Kasumi-1 (cell line): ENCODE measurements around the gene PIGT.

ENCODE experiments used
- DNase-seq, 2 experiments: peaks; one replicate each; lab custom pipeline; 2025; lab: John Stamatoyannopoulos, UW

The PIGT gene

DNA sequence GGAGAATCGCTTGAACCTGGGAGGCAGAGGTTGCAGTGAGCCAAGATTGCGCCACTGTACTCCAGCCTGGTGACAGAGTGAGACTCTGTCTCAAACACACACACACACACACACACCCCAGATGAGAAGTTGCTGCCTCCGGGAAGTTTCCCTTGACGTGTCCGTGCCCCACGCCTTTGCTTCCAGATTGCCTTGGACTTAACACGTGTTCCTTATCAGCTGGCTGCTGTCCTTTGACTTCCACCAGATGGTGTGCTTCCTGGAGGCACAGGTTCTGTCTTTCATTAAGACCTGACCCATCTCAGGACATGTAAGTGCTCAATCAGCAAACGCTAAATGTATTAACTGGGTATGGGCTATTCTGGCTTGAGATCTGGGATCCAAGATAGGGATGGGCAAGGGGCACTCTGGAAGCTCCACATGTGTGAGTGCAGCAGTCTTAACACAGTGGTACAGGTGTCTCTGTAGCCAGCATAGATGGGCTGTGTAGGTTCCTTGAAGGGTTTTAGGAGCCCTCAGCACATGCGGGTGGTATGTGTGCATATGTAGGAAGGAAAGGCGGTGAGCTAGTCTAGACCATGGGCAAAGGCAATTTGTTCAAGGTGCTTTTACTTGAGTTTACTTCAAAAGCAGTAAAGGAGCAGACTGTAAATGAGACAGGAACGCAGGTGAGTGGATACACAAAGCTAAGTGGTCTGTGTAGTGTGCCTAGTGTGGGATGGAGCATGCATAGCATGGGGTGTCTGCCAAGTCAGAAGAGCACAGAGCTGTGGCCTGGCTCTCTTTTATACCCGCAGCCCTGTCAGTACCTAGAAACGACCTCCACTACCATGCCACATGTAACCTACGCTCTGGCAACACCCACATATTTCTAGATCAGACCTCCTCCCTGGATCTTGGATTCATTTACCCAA, 11.6 kb downstream of the PIGT start:
- DNase-seq = no peak

DNA sequence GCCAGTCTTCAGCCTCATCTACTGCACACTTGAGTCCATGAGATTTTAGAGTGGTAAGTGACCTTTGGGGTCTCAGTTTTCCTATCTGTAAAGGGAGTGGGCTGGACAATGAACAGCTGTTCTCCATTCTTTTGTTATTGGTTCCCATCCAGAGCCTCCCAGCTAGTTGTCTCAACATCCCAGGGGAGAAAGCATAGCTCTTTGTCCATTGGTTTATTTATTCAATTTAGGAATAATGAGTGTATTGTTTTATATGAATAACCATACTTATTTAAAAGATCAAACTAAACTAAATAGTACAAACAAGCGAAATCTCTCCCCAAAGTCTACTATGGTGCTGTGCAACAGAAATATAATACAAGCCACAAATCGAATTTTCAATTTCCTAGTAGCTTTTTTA, 13.7 kb downstream of the PIGT start:
- no peak for DNase-seq

DNA sequence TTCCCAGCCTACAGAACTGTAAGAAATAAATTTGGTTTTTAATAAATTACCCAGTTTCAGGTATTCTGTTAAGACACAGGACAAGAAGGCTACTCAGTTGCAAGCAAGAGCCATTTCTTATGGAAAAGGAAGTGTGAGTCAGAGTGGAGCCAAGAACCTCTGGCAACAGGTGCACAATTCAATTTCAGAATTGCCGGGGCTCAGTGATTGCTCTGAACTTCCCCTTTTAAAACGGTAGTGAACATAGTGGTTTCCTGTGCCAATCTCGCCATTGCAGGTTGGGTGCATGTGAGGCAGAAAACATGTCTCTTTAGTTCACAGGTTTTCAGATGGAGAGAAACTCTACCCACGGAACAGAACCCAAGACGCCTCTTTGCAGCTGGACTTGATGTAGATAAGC, 16.4 kb downstream of the PIGT start:
- DNase-seq = peak; percentile 86 to 91

DNA sequence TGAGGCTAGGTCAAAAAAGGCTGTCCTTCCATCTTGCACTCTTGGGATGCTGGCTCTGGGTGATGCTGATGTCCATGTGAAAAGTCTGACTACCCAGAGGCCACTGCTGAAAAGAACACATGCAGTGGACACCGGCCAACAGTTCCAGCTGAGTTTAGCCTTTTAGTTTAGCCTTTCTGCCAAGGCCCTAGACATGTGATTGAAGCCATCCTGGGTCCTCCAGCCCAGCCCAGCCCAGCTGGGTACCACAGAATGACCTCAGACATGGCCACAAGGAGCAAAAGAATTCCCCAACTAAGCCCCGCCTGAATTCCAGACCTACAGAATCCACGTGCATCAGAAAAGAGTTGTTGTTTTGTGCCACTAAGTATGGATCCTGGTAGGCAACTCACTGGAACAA, 17.4 kb downstream of the PIGT start:
- no peak for DNase-seq

DNA sequence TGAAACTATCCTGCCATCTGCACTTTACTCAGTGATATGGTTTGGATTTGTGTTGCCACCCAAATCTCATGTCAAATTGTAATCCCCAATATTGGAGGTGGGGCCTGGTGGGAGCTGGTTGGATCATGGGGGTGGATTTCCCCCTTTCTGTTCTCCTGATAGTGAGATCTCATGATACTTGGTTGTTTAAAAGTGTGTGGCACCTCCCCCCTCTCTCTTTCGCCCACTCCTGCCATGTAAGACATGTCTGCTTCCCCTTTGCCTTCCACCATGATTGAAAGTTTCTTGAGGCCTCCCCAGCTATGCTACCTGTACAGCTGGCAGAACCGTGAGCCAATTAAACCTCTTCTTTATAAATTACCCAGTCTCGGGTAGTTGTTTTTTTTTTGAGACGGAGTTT, 18.0 kb downstream of the PIGT start:
- no peak for DNase-seq

DNA sequence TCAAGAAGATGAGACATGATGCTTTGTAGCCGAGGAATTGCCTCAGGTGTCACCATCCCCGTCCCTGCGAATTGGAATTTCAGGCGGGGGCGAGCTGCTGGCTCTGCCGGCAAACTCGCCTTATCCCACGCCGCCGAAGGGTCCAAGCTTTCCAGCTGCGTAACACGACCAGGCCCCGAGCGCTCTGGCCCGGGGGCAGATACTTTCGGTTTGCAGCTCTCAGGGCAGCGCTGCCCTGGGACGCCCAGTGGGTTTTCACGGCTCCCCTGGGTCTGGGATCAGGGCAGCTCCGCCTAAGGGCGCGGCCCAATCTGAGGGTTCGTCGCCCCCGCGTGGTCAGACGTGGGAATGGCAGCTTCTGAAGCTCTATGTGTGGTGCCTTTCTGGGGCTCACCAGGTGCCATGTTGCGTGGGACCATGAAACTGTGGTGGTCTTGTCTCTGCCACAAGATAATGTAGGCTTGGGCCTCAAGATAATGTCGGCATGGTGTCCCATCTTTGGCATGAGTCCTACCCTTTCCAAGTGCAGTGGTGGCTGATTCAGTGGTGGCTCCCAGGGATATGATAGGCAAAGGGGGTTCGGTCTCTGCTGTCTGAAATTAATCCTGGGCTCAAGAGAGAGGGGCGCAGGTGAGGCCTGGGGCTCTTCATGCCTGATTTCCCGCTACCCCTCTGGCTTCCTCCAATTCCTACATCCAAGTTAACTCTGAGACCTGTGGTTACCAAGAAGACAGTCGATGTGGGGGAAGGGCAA, 21.0 kb downstream of the PIGT start:
- DNase-seq = peak; percentile 68 to 69

DNA sequence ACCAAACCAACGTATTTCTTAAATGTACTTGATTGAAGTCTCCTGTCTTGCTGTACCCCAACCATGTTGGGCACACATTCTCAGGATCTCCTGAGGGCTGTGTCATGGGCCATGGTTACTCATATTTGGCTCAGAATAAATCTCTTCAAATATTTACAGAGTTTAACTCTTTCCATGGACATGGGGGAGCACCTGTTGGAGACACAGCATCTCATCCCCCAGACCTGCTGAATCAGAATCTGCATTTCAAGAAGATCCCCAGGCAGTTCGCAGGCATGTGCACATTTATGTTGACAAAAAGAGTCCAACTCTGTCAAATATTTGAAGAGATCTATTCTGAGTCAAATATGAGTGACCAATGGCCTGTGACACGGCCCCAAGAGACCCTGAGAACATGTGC, 24.5 kb downstream of the PIGT start:
- DNase-seq = no peak

DNA sequence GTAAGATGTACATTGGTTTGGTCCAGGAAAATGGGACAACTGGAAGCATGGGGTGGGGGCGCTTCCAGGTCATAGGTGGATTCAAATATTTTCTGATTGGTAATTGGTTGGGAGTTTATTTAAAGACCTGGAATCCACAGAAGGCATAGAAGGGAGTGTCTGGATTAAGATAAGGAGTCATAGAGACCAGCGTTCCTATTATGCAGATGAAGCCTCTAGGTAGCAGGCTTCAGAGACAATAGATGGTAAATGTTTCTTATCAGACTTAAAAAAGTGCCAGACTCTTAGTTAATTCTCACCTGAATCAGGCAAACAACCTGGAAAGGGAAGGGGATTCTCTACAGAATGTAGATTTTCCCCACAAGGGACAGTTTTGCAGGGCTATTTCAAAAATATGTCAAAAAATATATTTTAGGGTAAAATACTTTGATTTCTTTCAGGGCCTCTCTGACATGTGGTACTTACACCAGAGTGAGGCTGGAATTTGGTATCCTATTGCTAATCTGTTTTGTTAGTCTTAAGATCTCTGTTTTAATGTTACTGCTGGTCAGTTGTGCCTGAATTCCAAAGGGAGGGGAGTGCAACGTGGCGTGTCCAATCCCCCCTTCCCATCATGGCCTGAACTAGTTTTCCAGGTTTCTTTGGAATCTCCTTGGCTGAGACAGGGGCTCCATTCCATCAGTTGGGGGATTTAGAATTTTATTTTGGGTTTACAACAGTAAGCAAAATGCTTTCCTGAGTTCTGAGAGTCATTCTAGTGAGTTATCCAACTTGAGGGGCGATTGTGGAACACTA, 25.1 kb downstream of the PIGT start:
- no peak for DNase-seq

DNA sequence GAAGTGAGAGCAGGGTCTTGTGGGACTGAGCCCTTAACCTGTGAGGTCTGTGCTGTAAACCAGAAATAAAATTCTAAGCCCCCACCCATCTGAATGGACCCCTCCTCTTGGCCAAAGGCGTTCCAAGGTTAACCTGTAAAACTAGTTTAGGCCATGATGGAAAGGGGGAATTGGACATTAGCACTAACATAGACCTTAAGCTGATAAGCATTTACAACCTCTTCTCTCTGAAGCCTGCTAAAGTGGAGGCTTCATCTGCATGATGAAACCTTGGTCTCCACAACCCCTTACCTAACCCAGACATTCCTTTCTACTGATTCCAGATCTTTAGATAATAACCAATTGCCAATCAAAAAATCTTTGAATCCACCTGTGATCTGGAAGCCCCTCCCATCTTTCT, 25.8 kb downstream of the PIGT start:
- DNase-seq = no peak

DNA sequence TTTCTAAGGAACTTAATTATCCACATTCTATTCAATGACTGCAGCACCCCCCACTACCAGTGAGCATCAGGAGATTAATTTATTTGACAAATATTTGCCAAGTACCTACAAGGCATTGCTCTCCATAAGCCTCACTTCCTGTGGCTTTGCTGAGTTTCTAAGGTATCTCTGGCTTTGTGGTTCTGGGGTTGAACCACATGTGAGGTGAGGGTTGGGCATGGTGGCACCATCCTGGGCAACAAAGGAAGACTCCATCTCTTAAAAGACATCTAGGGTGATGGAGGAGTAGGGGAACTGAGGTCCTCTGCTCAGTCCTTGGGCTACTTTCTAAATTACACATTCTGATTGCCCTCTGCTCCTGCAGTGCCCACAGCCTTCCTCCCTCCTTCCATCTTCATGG, 28.1 kb downstream of the PIGT start:
- DNase-seq = no peak

DNA sequence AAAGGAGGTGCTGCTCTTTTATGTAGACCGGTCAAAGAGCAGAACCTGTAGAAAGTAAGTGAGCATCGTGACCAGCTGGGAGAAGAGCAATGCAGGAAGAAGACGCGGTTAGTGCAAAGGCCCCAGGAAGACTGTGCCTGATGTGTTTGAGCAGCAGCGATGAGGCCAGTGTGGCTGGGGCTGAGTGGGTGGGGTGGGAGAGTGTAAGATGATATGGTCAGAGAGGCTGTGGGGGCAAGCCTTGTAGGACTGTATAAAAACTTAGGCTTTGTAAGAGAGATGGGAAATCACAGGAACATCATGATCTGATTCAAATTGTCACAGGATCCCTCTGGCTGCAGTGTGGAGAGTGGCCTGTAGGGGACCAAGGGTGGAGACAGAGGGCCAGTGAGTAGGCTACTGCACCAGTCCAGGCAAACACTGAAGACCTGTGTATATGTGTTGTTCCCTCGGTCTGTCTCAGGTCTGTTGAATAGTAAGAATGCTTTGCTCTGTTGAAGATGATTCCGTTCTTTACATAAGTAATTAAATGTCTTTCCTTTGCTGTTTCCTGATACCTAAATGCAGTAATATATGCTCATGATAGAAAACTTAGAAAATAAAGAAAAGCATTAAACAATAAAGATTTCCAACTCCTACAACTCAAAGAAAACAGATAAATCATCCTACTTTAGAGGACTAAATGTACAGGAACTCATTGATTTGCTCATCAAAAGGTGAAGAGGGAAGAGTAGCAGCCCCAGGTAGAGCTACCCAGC, 30.0 kb downstream of the PIGT start:
- peak; percentile 30 to 55 for DNase-seq

DNA sequence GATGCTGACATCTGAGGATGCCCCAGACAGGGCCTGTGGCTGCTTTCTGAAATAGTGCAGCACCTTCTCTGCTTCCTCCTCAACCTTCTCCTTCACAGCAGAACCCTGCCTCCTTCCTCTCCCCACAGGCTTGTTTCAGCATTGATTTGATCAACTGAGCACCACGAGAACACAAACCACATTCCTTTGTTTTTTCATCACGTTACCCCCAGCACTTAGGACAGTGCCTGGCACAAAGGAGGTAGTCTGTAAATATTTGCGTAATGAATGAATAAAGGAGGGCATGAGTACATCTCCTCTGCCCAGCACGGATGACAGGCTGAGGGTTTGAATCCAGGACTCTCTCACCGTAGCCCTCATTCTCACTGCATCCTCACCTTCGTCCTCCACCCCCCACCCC, 32.3 kb downstream of the PIGT start:
- DNase-seq = no peak

DNA sequence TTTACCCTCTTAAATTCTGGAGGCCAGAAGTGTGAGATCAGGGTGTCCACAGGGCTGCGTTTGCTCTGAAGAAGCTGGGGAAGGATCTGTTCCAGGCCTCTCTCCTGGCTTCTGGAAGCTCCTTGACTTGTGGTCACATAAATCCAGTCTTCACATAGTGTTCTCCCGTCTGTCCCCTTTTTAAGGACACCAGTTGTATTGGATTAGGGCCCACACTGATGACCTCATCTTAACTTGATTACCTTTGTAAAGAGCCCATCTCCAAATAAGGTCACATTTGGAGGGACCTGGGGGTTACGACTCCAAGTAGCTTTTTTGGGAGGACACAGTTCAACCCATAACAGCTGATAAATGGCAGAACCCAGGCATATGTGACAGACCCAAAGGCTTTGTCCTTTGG, 33.6 kb downstream of the PIGT start:
- no peak for DNase-seq

DNA sequence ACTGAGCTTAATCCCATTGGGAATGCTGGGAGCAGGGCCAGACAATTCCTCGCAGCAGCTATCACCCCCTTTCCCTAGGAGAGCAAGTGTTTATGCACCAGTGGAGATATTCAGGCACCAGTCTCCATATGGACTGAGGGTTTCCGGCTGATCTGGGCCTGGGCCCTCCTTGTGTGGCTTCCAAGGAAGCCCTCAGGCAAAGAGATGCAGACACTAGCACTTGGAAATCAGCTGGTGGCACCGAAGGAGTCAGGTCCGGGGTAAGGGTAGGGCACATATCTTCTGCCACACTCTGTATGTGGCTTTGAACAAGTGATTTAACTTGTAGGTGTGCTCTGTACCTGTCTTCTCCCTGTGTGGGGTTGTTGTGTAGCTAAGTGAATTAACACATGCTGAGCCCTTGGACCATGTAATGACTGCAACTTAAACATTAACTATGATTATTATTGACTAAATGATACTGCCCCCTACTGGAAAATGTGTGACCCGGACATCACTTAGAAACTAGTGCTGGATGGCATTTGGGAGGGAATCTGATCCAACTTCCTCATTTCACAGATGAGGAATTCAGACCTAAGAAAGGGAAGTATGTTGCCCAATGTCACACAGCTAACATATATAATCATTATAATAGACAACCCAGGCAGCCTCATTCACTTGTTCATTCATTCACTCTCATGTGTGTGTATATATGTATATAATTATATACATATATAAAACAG, 34.3 kb downstream of the PIGT start:
- DNase-seq = peak; percentile 95 to 97

DNA sequence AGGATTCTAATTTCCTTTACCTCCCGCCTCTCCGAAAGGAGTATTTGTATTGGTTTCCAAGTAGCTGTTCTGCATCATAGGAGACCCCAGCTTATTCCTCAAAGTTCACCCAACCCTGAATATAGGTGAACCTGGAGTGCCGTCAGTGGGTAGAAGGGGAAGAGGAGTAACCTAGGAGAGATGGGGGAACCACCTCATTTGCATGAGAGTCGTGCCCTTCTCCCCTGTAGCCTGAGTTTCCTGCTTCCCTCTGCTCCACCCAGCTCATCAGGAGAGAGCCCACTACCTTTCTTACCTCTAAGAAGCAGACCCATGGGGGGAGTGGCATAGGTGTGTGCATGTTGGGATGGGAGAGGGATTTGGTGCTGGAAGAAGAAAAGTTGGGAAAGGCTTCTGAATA, 36.3 kb downstream of the PIGT start:
- DNase-seq = no peak

DNA sequence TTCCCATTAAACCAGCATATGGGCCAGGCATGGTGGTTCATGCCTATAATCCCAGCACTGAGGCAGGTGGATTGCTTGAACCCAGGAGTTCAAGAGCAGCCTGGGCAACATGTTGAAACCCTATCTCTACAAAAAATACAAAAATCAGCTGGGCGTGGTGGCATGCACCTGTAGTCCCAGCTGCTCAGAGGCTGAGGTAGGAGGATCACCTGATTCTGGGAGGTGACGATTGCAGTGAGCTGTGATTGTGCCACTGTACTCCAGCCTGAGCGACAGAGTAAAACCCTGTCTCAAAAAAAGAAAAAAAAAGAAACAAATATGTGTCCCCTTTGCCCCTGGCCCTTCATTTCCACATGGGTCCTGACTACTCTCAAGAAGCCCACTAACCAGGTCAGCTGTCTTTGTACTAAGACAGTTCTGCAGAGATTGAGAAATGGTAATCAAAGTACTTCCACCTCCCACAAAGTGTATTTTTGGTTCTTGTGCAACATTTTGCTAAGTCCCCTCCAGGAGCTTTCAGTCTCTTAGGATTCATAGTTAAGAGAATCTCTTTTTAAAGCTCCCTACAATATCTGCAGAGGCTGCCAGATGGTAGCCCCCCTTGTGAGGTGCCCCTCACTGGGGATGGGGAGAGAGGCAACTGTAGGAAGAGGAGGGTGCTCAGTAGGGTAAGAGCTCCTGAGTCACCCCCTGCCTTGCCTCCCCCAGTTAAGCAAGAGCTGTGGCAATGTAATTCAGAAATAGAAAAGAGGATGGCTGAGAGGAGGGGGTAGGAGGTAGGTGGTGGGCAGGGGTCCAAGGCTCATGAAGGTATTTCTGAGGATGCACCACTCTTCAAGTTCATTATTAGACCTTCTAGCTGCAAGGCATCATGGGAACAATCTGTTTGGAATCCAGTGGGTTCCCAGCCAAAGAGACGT, 37.1 kb downstream of the PIGT start:
- no peak for DNase-seq

DNA sequence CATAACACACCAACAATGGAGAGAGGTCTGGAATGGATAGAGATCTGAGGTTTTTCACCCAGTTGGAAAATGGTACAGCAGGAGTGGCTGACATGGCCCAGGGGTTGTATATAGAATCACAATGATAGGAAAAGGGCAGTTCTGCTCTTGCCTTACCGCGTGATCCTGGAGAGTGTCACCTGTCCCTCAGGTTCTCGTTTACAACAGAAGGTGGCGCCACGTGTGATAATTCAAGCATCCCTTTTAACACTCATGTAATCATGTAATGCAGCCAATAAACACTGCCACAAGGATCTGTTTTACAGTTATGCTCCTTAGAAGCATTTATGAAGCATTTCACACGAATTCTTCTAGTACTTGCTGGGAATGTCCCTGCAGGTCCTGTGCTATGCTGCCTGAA, 40.7 kb downstream of the PIGT start:
- peak in 1 of 2 experiments; percentile 21 for DNase-seq

DNA sequence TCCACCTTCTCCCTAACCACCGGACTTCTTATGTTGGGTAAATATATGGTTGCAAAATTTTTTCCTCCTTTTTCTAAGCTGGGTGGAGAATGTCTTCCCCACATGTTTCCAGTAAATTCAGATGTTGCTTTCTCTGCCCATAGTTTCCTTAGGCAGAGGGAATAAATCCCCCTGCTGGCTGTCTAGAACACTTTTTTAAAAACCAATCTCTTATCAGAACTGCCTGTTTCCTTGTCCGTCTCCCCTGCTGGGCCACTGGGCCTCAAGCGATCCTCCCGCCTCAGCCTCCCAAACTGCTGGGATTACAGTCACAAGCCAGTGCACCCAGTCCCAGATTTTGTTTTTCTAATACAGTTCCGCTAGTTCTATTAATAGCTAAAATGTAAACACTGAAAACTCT, 43.7 kb downstream of the PIGT start:
- DNase-seq = peak; percentile 39 to 64

DNA sequence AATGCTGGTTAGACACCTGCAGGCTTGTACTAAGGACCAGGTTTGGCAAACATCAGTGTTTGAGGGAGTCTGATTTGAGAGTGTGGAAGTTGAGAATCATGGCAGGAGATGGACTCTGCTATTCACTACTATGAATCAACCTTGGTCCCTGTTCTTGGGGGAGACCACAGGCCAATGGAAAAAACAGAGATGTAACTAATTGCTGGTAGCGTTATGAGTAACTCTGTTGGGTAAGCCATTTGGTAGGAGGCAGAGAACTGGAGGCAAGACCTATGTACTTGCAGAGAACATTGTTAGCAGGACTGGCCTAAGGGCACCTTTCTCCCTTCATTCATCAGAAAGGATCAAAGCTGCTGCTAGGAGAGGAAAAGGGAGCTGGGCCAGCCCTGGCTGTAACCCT, 45.3 kb downstream of the PIGT start:
- no peak for DNase-seq
